ENCODE data around the gene SLIT3.

SLIT3 gene

DNA sequence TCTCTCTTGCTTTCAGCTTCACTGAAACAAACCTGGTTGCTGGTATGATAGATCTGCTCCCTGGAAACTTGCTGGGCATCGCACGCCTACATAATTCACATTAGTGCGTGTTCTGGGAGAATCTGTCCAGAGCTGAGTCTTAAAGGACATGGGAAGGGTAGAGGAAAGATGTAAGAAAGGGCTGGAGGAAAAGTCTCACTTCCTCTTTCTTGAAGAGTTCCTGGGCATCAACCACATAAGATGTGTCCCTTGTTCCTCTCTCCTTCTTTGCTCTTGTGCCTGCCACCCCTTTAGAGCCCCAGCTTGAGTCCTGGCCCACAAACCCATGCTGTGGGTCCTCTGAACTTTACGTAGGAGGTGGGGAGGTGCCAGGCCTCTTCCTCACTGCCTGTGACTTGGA lies 516.5 kb downstream of the SLIT3 start:
- no peak for DNase-seq (ENCODE audit: low spot score)
- no peak for FAIRE-seq

DNA sequence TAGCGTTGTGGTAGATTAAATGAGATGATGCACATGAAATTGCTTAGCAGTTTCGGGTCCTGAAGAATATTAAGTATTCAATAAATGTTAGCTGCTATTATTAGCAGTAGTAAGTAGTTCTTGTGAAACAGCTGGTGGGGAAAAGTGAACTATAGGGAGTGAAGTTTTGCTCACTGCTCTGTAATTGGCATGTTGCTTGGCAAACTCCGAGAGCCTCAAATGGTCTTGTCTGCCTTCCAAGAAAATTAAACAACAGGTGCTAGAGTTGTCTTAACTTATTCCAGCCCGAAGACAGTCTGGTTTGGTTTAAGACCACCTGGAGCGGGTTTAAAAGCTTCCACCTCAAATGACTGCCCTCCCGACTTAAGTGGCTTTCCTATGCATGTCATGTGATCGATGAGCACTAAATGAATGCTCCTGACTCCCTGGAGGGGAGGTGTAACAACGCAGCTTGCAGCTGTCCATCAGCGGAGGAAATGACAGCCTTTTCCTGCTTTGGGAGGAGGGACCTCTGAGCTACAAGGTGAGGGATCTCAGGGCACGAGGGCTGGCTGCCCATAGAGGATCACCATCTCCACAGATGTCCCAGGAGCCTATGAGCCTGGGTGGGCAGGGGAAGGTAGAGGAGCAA lies 518.9 kb downstream of the SLIT3 start:
- DNase-seq (ENCODE audit: low spot score): no peak
- no peak for FAIRE-seq

DNA sequence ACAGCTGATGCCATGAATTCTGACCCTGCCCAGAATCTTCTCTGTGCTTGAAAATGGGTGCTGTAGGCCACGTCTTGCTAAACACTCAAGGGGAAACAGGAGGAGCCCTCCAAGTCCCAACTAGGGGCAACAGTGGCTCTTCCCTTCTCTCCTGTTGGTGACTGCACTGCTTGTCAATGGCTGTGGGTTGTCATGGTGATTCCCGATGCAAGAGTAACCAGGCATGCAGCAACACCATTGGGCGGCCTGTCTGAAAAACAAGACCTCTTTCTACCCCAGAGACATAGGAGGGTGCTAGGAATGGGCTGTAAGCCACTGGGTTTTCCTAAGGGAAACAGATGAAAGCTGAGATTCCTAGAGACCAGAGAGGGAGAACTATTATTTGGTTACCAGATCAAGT lies 520.1 kb downstream of the SLIT3 start:
- no peak for DNase-seq (ENCODE audit: low spot score)
- no peak for FAIRE-seq

DNA sequence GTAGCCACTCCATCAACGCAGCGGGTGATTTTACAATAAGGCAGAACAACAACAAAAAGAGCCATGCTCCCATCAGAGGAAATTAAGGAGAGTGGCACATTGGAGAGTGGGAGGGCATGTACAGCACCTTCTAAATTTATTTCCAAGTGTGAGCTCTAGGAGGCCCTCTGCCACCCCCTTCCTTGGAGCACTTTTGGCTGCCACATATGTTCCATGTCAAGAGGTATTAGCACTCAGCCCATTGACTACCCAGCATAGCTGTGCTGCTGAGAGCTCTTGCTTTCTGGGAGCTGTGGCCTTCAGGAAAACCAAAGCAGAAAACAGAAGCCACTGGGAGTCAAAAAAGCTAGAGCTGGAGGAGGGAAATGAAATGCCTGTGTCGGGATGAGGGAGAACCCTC lies 521.6 kb downstream of the SLIT3 start:
- DNase-seq (ENCODE audit: low spot score): no peak
- no peak for FAIRE-seq

DNA sequence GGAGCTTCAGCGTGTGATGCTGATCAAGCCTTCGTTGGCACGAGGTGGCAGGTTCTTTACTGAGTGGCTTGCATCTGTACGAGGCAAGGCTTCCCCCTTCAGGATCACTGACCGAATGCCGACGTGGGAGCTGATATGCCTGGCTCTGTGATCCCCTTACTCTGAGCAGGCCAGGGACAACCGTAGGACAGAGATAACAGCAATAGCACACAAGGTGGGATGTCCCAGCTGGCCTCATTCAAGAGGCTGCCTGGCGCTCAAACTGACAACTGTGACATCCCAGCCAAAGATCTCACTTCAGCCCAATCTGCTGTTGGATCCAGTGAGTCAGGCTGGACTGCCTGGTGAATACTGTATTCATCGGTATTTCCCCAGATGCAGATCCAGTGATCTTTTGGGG lies 522.4 kb downstream of the SLIT3 start:
- FAIRE-seq (no peak), DNase-seq (ENCODE audit: low spot score) (no peak)

DNA sequence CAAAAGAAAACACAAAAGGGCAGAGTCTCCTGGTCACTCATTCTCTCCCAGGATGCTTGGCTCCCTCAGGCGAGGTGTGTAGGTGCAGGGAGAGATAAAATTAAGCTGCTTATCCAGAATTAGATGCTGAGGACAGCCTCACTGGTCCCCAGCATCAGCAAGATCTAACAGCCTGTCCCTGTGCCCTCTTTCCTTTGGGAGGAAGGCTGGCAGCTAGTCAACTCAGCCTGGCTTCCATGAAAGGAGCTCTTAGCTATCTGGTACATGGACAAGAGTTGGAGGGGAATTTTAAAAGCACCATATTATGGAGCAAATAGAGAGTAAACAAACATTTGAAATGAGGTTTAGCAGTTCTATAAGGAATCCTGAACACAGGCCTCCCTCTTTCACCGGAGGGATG lies 523.3 kb downstream of the SLIT3 start:
- DNase-seq (ENCODE audit: low spot score) (no peak), FAIRE-seq (no peak)

DNA sequence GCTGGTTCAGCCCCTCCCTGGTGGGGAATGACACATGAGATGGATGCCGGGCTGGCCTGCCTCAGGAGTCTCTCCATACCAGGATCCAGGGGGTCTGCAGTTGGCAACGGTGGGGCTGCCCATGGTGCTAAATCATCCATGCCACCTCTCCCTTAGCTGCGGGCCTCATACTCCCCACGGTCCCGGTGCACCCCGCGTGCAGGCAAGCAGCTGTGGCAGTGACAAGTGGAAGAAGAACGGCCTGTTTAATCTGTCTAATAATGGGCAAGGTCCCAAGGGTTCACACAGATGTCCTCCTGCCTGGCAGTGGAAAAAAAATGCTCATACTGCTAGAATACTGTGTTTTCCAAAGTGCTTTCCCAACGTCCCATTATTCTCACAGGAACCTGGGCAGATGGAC lies 524.9 kb downstream of the SLIT3 start:
- no peak for DNase-seq (ENCODE audit: low spot score)
- no peak for FAIRE-seq

DNA sequence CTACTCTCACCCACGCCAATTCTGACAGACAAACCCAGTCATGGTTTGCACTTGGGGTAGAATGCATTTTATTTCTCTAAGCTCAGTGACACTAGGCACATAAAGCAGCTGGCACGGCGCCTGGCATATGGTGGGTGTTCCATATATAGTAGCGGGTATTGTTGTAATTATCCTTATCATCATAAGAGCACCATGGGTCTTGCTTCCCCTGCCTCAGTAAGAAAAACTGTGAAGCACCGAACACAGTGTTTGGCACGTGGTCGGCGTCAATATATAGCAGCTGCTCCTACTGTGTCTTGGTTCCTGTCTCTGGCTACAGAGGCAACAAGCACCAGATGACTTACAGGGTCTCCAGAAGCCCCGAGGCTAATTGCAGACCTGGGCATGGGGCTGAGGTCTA lies 527.7 kb downstream of the SLIT3 start:
- FAIRE-seq (no peak), DNase-seq (ENCODE audit: low spot score) (no peak)

DNA sequence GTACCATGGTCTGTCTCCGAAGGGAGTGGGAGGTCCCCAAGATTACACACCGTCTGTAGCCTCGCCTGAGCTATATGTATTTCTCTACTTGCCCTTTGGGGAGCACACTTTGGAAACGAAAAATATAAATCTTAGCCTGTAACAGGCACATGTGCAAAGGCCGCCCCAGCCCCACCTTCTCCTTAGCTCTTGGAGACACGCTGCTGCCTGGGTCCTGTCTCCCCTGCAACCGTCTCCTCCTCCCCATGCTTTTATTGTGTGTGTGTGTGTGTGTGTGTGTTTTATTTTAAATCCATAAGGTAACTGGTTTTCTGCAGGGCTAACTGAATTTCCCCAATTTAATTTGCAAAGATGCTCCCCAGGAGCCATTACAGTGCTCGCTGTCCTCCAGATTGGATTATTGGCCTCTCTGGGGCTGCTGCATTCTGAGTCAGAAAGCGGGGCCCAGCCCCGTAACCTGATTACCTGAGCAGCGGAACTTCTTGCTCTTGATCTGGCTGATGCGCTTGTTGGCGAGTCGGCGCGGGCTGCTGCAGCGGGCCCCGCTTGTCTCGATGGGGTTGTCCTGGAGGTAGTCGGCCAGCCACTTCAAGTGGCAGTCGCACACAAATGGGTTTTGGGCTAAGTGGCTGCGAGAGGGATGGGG lies 528.5 kb downstream of the SLIT3 start:
- DNase-seq (ENCODE audit: low spot score) (no peak), FAIRE-seq (no peak)

DNA sequence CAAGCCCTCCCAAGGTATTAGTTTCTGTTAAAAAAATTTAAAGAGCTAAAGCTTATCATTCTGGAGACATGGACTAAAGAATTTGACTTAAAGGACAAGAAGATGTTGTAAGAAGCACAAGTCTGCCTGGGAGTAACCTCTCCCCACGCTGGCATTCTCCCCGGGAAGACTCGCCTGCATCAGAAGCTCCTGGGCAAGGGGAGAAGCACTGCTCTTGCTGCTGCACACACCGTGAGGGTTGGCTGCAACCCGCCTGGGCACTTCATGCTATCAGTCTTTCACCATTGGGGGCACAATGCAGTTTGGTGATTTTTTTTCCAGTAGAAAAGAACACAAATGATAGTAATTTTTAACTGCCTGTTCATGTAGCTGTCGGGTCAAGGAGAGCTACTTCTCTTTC lies 529.3 kb downstream of the SLIT3 start:
- FAIRE-seq (no peak), DNase-seq (ENCODE audit: low spot score) (no peak)

DNA sequence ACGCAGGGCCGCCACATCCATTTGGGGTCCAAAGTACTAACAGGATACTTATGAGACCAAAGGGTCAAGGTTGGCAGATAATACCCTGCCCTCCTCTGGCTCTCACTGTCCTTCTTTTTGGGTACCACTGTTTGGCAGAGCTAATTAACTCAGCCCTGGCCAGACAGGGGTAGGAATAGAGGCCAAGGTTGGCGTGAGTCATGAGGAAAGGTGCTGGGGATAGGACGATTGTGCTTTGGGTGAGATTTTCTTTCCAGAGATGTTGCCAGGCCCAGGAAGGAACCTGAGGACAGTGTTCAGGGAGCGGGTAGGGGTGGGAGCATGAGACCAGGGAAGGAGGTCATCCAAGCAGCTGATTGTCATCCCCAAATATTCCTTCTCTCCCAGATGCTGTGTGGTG lies 529.9 kb downstream of the SLIT3 start:
- FAIRE-seq: no peak

DNA sequence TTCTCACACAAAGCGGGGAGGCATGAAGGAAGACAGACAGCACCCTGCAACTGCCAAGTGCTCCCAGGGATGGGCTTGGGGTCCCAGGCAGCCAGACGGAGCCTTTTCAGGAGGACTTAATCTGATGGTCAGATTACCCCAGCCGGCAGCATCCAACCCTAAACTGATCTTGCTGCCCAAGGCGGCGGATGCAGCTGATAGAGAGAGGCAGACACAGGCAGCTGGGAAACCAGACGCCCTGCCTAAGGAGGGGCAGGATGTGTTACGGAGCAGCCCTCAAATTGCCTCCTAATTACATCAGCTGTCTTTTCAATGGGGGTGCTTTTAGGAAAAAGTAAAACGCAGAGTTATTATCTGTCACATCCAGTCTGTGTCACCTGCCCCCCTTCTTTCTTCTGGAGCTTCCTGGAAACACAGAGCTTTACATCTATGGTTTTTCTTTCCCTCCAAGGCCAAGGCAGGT lies 530.9 kb downstream of the SLIT3 start:
- DNase-seq (ENCODE audit: low spot score) (no peak), FAIRE-seq (no peak)

More for the DNA sequence above, 529.9 kb downstream of the SLIT3 start:
- no peak for DNase-seq (ENCODE audit: low spot score)

DNA sequence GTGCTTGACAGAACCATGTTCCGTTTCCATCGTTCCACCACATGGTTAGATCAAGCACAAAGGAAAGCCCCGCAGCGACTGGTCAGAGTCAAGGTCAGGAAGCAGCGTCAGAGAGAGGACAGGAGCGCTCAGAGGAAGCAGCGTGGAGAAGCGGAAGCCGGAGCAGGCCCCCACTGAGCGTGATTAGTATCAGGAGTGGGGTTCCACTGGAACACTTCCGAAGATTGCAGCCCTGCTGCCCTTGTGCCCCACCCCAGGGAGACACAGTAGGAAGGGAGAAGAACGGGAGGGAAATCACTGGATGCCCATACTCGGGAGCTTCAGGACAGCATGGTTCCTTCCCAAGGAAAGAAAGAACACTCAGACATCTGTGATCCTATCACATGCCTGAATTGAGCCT lies 532.8 kb downstream of the SLIT3 start:
- no peak for FAIRE-seq

DNA sequence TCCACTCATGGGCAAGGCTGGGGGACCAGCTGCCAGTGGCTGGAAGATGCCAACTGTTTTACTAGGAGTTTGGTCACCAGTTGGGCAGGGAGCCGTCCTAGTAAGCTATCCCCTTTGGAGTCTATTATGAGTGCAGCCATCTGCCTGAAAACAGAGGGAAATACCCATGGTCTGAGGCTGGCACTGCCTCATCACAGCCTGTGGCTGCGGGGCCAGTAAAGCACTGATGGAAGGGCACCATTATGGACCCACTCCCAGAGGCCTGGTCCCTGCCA lies 534.6 kb downstream of the SLIT3 start:
- DNase-seq (ENCODE audit: low spot score) (no peak), FAIRE-seq (no peak)

More for the DNA sequence above, 532.8 kb downstream of the SLIT3 start:
- DNase-seq (ENCODE audit: low spot score): no peak

DNA sequence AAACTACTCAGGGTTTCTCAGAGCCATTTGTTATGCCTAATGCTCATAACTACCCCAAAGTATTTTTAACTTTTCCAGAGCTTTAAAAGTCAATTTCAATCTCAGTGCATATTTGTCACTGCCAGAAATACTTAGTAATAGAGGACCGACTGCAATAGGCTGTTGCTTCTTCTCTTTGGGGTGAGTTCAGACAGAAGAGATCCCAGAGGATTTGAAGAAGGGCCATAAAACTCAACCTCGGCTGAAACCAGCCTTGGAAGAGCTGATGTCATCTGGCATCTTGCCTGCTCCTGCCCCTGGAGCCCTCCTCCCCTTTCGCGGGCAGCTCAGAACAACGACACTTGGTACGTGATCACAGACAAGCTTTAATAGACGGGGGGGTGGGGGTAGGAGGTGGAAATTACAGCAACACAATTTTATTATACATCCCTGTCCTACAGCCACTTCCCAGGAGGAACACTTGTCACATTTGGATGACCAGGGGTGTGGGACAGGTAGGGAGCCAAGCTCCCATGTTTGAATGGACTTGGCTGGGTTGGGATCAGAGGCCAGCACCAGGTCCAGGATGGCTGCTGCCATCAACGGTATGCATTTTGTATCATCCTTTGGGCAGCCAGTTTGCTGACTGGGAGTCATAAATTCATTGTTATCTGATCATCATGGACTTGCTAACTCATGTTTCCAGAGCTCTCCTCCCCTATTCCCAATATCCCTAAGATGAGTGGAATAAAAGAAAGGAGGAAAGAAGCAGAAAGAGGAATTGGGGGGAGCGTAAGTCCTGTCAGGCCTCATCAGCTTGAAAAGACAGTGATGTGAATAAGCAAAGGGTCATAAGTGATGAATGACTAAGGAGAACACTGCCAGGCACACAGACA lies 535.2 kb downstream of the SLIT3 start:
- FAIRE-seq: peak; percentile 65
- DNase-seq (ENCODE audit: low spot score): peak; percentile 82

DNA sequence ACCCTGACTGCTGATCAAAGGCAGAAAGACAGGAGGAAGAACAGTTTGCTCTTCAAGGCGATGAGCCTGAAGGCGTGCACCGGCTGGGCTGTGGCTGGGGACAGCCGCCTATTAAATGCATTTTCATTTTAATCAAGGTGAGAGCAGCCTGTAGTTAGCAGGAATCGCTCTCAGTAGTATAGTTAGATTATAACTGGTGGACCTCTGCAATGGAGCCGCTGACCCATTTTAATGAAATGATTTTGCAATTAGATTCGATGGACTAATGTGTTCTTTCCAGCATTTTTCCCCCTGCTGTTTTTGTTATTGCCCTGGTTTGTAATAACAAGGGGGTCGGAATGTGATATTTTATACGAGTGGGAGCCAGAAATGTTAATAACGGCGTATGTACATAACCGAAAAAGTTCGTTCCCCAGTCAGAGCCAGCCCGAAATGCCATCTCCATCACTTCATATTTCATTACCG lies 535.8 kb downstream of the SLIT3 start:
- no peak for FAIRE-seq
- DNase-seq (ENCODE audit: low spot score): no peak

DNA sequence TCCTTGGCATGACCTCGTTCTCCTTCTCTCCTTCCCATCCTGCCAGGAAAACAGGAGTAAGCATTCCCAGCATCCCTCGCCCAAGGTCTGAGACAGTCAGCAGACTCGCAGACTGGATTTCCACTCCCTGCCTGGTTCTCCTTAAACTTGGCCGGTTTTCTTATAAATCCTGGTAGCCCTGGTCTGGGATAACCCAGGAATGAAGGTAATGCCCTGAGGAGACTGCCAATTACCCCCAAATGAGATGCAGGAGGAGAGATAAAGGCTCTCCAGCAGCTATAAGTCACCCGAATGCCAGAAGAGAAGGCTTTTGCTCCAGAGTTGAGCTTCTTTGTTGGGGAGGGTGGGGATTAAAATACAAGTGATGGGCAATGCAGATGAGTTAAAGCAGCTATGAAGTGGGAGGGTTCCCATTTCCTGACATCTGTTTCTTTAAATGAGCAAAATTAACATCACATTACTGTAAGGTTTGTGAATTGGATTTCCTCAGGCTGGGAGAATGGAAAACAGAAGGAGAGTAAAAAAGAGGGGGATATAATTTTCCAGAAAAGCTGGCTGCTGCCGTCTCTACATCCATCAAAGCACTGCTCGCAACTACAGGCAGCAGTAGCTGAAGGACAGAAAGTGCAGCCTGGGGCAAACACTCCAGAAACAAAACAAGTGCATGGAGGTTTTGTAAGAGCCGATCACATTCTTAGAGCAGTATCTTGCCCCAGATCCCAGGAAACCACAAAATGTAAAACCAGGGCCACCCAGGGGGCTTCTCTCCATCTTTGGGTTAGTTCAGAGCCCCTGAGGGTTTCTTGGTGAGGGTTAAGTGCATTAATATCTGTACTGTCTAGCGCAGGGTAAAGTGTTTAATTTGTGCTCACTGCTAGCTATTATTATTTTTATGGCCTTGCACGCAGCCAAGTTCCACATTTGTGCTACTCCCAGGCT lies 544.2 kb downstream of the SLIT3 start:
- DNase-seq (ENCODE audit: low spot score) (no peak), FAIRE-seq (no peak)

DNA sequence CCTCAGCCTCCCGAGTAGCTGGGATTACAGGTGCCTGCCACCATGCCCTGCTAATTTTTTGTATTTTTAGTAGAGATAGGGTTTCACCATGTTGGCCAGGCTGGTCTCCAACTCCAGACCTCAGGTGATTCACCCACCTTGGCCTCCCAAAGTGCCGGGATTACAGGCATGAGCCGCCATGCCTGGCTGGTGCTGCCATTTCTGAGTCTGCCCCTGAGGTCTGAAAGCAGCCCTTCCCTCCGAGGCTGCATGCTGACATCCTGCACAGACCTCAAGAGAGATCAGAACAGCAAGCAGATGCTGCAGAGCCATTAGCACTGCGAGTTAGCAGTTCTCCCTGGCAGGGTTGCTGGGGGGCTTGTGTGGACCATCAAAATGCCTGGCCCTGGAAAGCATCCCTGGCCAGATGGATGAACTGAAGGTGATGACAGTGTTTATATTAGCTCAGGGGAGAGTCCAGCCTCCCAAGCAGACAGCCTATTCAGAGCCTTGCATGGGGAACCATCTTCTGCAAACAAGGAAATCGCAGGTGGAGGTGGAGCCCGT lies 545.3 kb downstream of the SLIT3 start:
- FAIRE-seq (no peak), DNase-seq (ENCODE audit: low spot score) (no peak)

DNA sequence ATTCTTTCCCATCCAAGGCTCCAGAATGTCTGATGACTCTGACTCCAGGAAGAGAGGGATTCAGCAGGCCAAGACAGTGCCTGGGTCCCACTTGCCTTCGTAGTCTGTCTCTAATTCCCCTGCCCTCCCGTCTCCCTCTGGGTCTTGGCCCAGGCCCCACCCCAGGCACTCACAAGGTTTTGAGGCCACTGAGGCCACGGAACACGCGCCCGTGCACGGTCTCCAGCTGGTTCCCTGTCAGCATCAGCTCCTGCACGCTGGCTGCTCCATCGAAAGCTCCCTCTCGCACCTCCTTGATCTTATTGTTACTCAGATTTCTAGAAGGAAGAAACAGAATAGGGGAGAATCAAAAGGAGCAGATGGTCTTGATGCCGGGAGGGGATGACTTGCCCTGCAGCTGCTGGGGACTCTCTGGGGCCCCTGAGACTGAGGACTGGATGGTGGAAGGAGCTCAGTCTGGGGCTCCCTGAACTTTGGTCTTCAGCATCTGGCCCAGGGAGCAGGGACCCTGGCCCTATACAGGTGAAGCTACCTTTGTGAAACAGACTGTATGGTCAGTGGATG lies 547.2 kb downstream of the SLIT3 start:
- FAIRE-seq: no peak
- DNase-seq (ENCODE audit: low spot score): no peak

DNA sequence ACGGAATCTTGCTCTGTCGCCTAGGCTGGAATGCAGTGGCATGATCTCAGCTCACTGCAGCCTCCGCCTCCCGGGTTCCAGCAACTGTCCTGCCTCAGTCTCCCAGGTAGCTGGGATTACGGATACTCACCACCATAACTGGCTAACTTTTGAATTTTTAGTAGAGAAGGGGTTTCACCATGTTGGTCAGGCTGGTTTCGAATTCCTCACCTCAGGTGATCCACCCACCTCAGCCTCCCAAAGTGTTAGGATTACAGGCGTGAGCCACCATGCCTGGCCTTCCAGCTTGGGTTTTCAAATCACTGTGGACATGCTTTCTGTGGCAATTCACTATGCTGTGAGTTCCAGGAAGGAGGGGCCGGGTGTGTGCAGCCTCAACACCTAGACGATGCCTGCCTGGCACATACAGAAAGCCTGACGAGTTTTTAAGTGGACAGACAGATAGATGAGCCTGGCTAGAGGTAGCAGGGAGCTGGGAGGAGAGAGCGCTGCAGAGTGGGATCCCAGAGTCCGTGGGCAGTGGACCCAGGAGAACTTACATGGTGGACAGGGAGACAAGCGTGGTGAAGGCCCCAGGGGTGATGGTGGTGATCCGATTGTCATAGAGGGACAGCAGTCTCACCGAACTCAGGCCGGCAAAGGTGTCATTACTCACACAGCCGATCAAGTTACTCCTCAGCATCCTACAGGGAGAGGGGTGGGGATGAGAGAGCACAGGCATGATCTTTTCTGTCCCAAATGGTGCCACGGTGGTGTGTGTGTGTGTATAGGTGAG lies 548.3 kb downstream of the SLIT3 start:
- FAIRE-seq (no peak), DNase-seq (ENCODE audit: low spot score) (no peak)
